Measurements from ENCODE around the gene RASGRF1. TPM values are rescaled to one million over a fixed set of nuclear protein-coding genes. Genes with fewer than 3 reads are reported as not detected.

Gene RASGRF1
- total RNA-seq, 1 experiment from 2014 or later = 0.59 TPM

GRCh38 chr15:78923480-78924360 is 166.9 kb downstream of the RASGRF1 start:
- in situ Hi-C loops (cut with HindIII; ENCODE audit: low pct_unique_long_range_greater_than_20kb, low sequenced_read_pairs) = no loop called here
- CTCF ChIA-PET = interaction anchor here (0.6 to 1.1 kb wide), 4 partner anchors 48 to 328 kb away, joined by 3 to 5 read pairs (median 3); no protein-coding TSS in a partner anchor
- BruUV-seq (replicated peaks) = no TSS peak

GRCh38 chr15:78923015-78923414 is 167.6 kb downstream of the RASGRF1 start:
- ChIA-PET CTCF (no interaction called here), POLR2A (no interaction called here)
- H3K4me1 ChIP-seq (ENCODE audit: control insufficient read depth, insufficient read depth, low read length) = peaks cover 18% of the 10 kb centered on the region; the same call in 1 of the 2 replicates
- in situ Hi-C loops (cut with HindIII; ENCODE audit: low pct_unique_long_range_greater_than_20kb, low sequenced_read_pairs) = no loop called here
- intact Hi-C loops (cut with micrococcal nuclease; ENCODE audit: unreplicated experiment) = no loop called here
- no TSS peak for BruUV-seq (replicated peaks)
- ATAC-seq (no peak), DNase-seq (ENCODE audit: low read depth, low spot score) (no peak)
- no peak overlapping the region for H3K4me3 ChIP-seq (ENCODE audit: low read depth in 2 of 2, low read length in 2 of 2)
- H3K27ac ChIP-seq (ENCODE audit: low read length) = peak overlapping the region; percentile 45
- no peaks in the 10 kb centered on the region for H3K9me3 ChIP-seq (ENCODE audit: control insufficient read depth, insufficient read depth, low read depth, low read length)
- no peaks in the 10 kb centered on the region for H3K27me3 ChIP-seq (ENCODE audit: control insufficient read depth, insufficient read depth, low read length)
- TF ChIP-seq POLR2AphosphoS5 (IDR thresholded peaks at IDR 0.05; ENCODE audit: low read depth, low read length) = no peak
- TF ChIP-seq SIN3A (IDR thresholded peaks at IDR 0.05; ENCODE audit: borderline replicate concordance, insufficient read depth, low read depth, low read length) = no peak
- TF ChIP-seq, protein P1, sequence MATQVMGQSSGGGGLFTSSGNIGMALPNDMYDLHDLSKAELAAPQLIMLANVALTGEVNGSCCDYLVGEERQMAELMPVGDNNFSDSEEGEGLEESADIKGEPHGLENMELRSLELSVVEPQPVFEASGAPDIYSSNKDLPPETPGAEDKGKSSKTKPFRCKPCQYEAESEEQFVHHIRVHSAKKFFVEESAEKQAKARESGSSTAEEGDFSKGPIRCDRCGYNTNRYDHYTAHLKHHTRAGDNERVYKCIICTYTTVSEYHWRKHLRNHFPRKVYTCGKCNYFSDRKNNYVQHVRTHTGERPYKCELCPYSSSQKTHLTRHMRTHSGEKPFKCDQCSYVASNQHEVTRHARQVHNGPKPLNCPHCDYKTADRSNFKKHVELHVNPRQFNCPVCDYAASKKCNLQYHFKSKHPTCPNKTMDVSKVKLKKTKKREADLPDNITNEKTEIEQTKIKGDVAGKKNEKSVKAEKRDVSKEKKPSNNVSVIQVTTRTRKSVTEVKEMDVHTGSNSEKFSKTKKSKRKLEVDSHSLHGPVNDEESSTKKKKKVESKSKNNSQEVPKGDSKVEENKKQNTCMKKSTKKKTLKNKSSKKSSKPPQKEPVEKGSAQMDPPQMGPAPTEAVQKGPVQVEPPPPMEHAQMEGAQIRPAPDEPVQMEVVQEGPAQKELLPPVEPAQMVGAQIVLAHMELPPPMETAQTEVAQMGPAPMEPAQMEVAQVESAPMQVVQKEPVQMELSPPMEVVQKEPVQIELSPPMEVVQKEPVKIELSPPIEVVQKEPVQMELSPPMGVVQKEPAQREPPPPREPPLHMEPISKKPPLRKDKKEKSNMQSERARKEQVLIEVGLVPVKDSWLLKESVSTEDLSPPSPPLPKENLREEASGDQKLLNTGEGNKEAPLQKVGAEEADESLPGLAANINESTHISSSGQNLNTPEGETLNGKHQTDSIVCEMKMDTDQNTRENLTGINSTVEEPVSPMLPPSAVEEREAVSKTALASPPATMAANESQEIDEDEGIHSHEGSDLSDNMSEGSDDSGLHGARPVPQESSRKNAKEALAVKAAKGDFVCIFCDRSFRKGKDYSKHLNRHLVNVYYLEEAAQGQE (IDR thresholded peaks at IDR 0.05; ENCODE audit: insufficient read depth in 1 of 2, low read depth in 2 of 2, low read length in 1 of 2) = no peak
- no peak for TF ChIP-seq TCF7L2 (IDR thresholded peaks at IDR 0.05; ENCODE audit: low read depth, low read length)
- TF ChIP-seq, protein P2, sequence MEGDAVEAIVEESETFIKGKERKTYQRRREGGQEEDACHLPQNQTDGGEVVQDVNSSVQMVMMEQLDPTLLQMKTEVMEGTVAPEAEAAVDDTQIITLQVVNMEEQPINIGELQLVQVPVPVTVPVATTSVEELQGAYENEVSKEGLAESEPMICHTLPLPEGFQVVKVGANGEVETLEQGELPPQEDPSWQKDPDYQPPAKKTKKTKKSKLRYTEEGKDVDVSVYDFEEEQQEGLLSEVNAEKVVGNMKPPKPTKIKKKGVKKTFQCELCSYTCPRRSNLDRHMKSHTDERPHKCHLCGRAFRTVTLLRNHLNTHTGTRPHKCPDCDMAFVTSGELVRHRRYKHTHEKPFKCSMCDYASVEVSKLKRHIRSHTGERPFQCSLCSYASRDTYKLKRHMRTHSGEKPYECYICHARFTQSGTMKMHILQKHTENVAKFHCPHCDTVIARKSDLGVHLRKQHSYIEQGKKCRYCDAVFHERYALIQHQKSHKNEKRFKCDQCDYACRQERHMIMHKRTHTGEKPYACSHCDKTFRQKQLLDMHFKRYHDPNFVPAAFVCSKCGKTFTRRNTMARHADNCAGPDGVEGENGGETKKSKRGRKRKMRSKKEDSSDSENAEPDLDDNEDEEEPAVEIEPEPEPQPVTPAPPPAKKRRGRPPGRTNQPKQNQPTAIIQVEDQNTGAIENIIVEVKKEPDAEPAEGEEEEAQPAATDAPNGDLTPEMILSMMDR (IDR thresholded peaks at IDR 0.05) = no peak
- peaks cover 5% of the 10 kb centered on the region for H3K36me3 ChIP-seq (ENCODE audit: control insufficient read depth, insufficient read depth, low read length)

More at GRCh38 chr15:78923480-78924360, 166.9 kb downstream of the RASGRF1 start:
- no peak for ATAC-seq
- Histone ChIP-seq H3K4me3 (ENCODE audit: low read depth in 2 of 2, low read length in 2 of 2) (no peak overlapping the region), H3K36me3 (ENCODE audit: control insufficient read depth, insufficient read depth, low read length) (peaks cover 5% of the 10 kb centered on the region), H3K27ac (ENCODE audit: low read length) (no peak overlapping the region), H3K27me3 (ENCODE audit: control insufficient read depth, insufficient read depth, low read length) (no peaks in the 10 kb centered on the region), H3K4me1 (ENCODE audit: control insufficient read depth, insufficient read depth, low read length) (peaks cover 18% of the 10 kb centered on the region), H3K9me3 (ENCODE audit: control insufficient read depth, insufficient read depth, low read depth, low read length) (no peaks in the 10 kb centered on the region)
- POLR2A ChIA-PET = no interaction called here
- TF ChIP-seq, protein P1 (IDR thresholded peaks at IDR 0.05; ENCODE audit: insufficient read depth in 1 of 2, low read depth in 2 of 2, low read length in 1 of 2) = no peak
- no peak for TF ChIP-seq SIN3A (IDR thresholded peaks at IDR 0.05; ENCODE audit: borderline replicate concordance, insufficient read depth, low read depth, low read length)
- no peak for TF ChIP-seq POLR2AphosphoS5 (IDR thresholded peaks at IDR 0.05; ENCODE audit: low read depth, low read length)
- TF ChIP-seq, protein P2 (IDR thresholded peaks at IDR 0.05) = no peak
- no peak for TF ChIP-seq TCF7L2 (IDR thresholded peaks at IDR 0.05; ENCODE audit: low read depth, low read length)
- intact Hi-C loops (cut with micrococcal nuclease; ENCODE audit: unreplicated experiment) = no loop called here
- no peak for DNase-seq (ENCODE audit: low read depth, low spot score)

Measured in Panc1 (cell line).